ENCODE data around the gene PARD3. TPM values are rescaled to one million over a fixed set of nuclear protein-coding genes. Genes with fewer than 3 reads are reported as not detected.

PARD3 gene
- total RNA-seq, 2 experiments from 2014 or later = 1.3 to 1.9 TPM

- H3K27ac Mint-ChIP-seq = no peak overlapping the region
- no peak overlapping the region for H3K4me3 Mint-ChIP-seq
- no peak for DNase-seq
- no peaks in the 10 kb centered on the region for H3K9me3 Mint-ChIP-seq
- no peaks in the 10 kb centered on the region for H3K36me3 Mint-ChIP-seq
- no peaks in the 10 kb centered on the region for H3K4me1 Mint-ChIP-seq
- no peaks in the 10 kb centered on the region for H3K27me3 Mint-ChIP-seq
Measured at GRCh38 chr10:34543716-34544115, 271.4 kb downstream of the PARD3 start.

DNA sequence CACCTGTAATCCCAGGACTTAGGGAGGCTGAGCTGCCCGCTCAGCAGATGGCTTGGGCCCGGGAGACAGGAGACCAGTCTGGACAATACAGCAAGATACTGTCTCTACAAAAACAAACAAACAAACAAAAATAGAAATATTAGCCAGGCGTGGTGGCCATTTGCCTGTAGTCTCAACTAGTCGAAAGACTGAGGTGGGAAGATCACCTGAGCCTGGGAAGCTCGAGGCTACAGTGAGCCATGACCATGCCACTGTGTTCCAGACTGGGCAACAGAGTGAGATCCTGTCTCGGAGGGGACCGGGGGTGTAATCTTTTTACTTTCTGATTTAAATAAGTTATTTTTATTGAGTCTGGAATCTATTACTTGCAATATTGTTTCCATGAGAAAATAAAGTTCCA lies 274.6 kb downstream of the PARD3 start:
- no peaks in the 10 kb centered on the region for H3K36me3 Mint-ChIP-seq
- no peak for DNase-seq
- H3K27ac Mint-ChIP-seq = no peak overlapping the region
- no peaks in the 10 kb centered on the region for H3K27me3 Mint-ChIP-seq
- no peaks in the 10 kb centered on the region for H3K9me3 Mint-ChIP-seq
- H3K4me1 Mint-ChIP-seq = no peaks in the 10 kb centered on the region
- H3K4me3 Mint-ChIP-seq = no peak overlapping the region

- H3K4me3 Mint-ChIP-seq = no peak overlapping the region
- no peaks in the 10 kb centered on the region for H3K36me3 Mint-ChIP-seq
- H3K27me3 Mint-ChIP-seq = no peaks in the 10 kb centered on the region
- no peak for DNase-seq
- H3K9me3 Mint-ChIP-seq = no peaks in the 10 kb centered on the region
- no peaks in the 10 kb centered on the region for H3K4me1 Mint-ChIP-seq
- no peak overlapping the region for H3K27ac Mint-ChIP-seq
Measured at GRCh38 chr10:34539533-34540315, 275.4 kb downstream of the PARD3 start.

DNA sequence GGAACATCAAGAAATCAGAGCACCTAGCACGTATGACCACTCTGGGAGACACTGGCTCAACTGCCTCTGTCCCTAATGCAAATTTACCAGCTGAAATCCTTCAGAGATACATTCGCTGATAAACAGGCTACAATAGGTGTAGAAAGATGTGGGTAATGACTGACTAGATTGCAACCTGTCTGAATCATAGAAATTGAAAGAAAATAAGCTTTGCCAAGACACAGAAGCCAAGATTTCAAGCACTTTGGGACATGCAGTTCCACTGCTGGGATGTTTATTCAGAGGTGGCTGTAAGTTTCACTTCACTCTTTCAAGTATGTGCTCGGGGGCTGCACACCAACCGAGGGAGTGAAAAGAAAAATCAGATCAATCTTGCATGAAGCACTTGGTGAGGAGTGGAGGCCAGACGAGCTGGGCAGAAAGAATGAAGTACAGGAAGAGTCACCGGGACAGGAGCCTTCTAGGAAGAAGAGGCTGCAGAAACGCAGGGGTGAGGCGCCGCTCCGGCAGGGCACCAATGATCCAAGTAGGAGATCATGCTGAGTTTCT lies 276.7 kb downstream of the PARD3 start:
- H3K9me3 Mint-ChIP-seq = no peaks in the 10 kb centered on the region
- DNase-seq = no peak
- peaks cover 5% of the 10 kb centered on the region for H3K27me3 Mint-ChIP-seq

DNA sequence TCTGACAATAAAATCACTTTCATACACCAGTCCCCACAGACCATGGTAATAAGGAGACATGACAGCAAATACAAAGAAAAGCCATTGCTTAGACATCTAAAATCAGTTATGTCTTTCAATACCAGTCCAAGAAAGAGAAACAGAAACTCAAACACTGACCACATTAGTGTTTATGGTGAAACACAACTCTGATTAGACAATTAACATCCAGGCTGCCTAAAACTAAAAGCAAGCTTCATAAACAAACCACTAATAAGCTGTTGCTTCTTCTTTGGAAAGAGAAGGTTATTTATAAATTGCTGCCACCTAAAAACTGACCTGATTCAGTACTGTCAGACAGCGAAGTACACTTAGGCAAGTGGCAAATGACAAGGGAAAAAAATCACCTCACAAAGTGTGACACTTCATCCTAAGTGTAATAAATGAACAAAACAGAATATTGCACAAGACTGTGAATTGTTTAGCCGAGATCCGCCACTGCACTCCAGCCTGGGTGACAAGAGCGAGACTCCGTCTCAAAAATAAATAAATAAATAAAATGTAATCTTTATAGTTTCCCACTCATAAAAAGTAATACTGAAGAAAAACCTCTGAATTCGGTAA lies 277.4 kb downstream of the PARD3 start:
- Mint-ChIP-seq H3K9me3 (no peaks in the 10 kb centered on the region), H3K27ac (no peak overlapping the region), H3K4me3 (no peak overlapping the region), H3K36me3 (no peaks in the 10 kb centered on the region), H3K4me1 (no peaks in the 10 kb centered on the region), H3K27me3 (peaks cover 6% of the 10 kb centered on the region)
- no peak for DNase-seq

More for the DNA sequence above, 276.7 kb downstream of the PARD3 start:
- H3K4me3 Mint-ChIP-seq = no peak overlapping the region
- H3K36me3 Mint-ChIP-seq = no peaks in the 10 kb centered on the region
- no peaks in the 10 kb centered on the region for H3K4me1 Mint-ChIP-seq
- H3K27ac Mint-ChIP-seq = no peak overlapping the region

GRCh38 chr10:34535872-34536271 lies 279.2 kb downstream of the PARD3 start:
- Mint-ChIP-seq H3K27me3 (peaks cover 6% of the 10 kb centered on the region), H3K36me3 (no peaks in the 10 kb centered on the region), H3K9me3 (no peaks in the 10 kb centered on the region)

GRCh38 chr10:34530778-34531177 lies 284.3 kb downstream of the PARD3 start:
- peaks cover 4% of the 10 kb centered on the region for H3K4me1 Mint-ChIP-seq
- H3K4me3 Mint-ChIP-seq = no peak overlapping the region
- H3K27ac Mint-ChIP-seq = no peak overlapping the region
- H3K27me3 Mint-ChIP-seq = peaks cover 6% of the 10 kb centered on the region
- H3K36me3 Mint-ChIP-seq = no peaks in the 10 kb centered on the region
- DNase-seq = no peak
- H3K9me3 Mint-ChIP-seq = no peaks in the 10 kb centered on the region

More at GRCh38 chr10:34535872-34536271, 279.2 kb downstream of the PARD3 start:
- DNase-seq = no peak
- Mint-ChIP-seq H3K27ac (no peak overlapping the region), H3K4me1 (no peaks in the 10 kb centered on the region), H3K4me3 (no peak overlapping the region)

DNA sequence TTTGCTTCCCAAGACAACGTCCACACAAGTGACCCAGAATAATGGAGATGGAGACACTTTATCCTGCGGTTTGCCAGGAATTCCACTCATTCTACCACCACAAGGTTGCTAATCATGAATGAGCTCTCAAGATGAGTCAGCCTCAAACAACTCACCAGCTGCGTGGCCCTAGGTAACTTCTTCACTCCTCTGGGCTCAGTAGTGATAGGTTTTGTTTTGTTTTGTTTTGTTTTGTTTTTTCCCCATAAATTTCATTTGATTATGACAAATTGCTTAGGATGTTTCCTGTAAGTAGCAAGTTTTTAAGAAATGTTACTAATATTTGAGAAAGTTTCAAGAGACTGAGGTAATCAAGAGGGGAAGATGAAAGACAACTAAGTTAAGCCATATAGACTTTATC lies 286.8 kb downstream of the PARD3 start:
- Mint-ChIP-seq H3K27me3 (peaks cover 4% of the 10 kb centered on the region), H3K9me3 (no peaks in the 10 kb centered on the region), H3K36me3 (no peaks in the 10 kb centered on the region), H3K4me3 (no peak overlapping the region), H3K4me1 (peaks cover 4% of the 10 kb centered on the region), H3K27ac (no peak overlapping the region)
- DNase-seq = no peak

- no peaks in the 10 kb centered on the region for H3K36me3 Mint-ChIP-seq
Measured at GRCh38 chr10:34526758-34527730, 288.1 kb downstream of the PARD3 start.

DNA sequence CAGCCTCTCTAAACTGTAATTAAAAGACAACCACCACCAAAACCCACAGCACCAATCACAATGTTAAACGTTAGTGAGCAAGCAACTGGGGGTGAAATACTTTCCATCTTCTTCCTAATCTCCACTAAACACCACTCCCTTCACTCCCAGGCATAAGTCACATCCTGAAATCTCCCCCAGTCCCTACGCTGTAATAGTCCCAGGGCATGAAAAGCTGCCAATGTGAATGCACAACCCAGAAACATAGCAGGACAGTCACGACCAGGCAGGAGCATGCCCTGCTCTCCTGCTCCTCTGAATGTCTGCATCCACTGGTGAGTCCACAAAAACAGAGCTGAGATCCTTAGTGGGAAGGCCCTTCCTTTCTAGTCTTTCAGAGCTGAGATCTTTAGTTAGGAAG lies 288.9 kb downstream of the PARD3 start:
- H3K27me3 Mint-ChIP-seq = peaks cover 4% of the 10 kb centered on the region
- no peak overlapping the region for H3K4me3 Mint-ChIP-seq
- H3K27ac Mint-ChIP-seq = no peak overlapping the region
- peaks cover 8% of the 10 kb centered on the region for H3K4me1 Mint-ChIP-seq
- no peaks in the 10 kb centered on the region for H3K9me3 Mint-ChIP-seq
- DNase-seq = no peak
- no peaks in the 10 kb centered on the region for H3K36me3 Mint-ChIP-seq

More at GRCh38 chr10:34526758-34527730, 288.1 kb downstream of the PARD3 start:
- Mint-ChIP-seq H3K27me3 (peaks cover 4% of the 10 kb centered on the region), H3K27ac (no peak overlapping the region), H3K4me3 (no peak overlapping the region), H3K4me1 (peaks cover 8% of the 10 kb centered on the region), H3K9me3 (no peaks in the 10 kb centered on the region)
- no peak for DNase-seq

DNA sequence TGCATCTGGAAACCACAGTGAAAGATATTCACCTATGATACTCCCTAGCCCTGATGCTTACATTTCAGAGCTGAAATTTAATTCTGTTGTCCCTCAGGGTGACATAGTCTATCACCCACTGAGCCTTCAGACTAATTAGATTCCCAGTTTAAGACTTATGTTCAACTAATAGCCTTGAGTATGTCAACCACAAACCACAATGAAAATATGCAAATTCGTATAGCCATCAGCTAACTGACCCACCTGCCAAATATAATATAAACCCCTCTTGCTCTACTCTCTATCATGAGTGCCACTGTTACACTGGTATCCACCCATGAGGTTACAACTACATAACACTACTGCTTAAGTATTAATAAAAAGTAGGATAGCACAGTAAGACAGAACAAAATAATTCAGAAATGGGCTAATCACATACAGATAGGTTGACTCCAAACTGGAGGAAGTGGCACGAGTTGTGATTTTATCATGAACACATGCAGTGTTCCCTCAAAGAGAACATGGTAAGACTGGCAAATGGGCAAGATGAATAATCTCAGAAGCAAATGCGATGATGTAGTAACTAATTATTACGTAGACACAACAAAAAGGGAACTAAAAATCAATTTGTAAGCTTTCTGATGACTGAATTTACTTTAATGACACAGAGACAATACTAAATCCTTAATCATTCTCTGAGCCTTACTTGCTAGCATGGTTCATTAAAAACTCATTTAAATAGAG lies 290.6 kb downstream of the PARD3 start:
- H3K27ac Mint-ChIP-seq = no peak overlapping the region
- no peaks in the 10 kb centered on the region for H3K9me3 Mint-ChIP-seq
- H3K36me3 Mint-ChIP-seq = no peaks in the 10 kb centered on the region
- DNase-seq = no peak
- peaks cover 4% of the 10 kb centered on the region for H3K27me3 Mint-ChIP-seq
- H3K4me3 Mint-ChIP-seq = no peak overlapping the region
- peaks cover 8% of the 10 kb centered on the region for H3K4me1 Mint-ChIP-seq

GRCh38 chr10:34523017-34523767 lies 291.9 kb downstream of the PARD3 start:
- H3K27me3 Mint-ChIP-seq = peaks cover 4% of the 10 kb centered on the region
- no peaks in the 10 kb centered on the region for H3K9me3 Mint-ChIP-seq
- DNase-seq = no peak
- no peaks in the 10 kb centered on the region for H3K36me3 Mint-ChIP-seq
- peaks cover 8% of the 10 kb centered on the region for H3K4me1 Mint-ChIP-seq
- no peak overlapping the region for H3K4me3 Mint-ChIP-seq
- H3K27ac Mint-ChIP-seq = no peak overlapping the region

- peaks cover 6% of the 10 kb centered on the region for H3K4me1 Mint-ChIP-seq
- H3K27me3 Mint-ChIP-seq = peaks cover 4% of the 10 kb centered on the region
- H3K27ac Mint-ChIP-seq = no peak overlapping the region
- no peak overlapping the region for H3K4me3 Mint-ChIP-seq
- H3K36me3 Mint-ChIP-seq = no peaks in the 10 kb centered on the region
- no peak for DNase-seq
- H3K9me3 Mint-ChIP-seq = no peaks in the 10 kb centered on the region
Measured at GRCh38 chr10:34522546-34522945, 292.6 kb downstream of the PARD3 start.

DNA sequence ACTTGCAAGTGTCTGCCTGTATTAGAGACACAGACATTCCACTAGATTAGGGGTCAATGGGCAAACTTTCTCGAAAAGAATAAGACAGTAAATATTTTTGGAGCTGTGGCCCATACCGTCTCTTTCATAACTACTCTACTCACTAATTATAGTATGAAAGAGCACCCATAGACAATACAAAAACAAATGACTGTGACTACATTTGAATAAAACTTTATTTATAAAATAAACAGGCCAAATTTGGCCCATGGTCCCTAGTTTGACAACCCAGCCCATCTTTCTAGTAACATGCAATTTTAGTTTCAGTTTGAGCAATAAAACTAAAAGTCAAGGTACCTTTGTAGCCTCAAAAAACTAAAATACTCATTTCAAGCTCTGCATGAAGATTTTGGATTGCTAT lies 294.6 kb downstream of the PARD3 start:
- H3K4me3 Mint-ChIP-seq = no peak overlapping the region
- peaks cover 7% of the 10 kb centered on the region for H3K27me3 Mint-ChIP-seq
- H3K9me3 Mint-ChIP-seq = no peaks in the 10 kb centered on the region
- no peaks in the 10 kb centered on the region for H3K36me3 Mint-ChIP-seq
- no peak overlapping the region for H3K27ac Mint-ChIP-seq
- peaks cover 3% of the 10 kb centered on the region for H3K4me1 Mint-ChIP-seq
- no peak for DNase-seq
